Activated B cell treated with CpG ODN at 0.5 μM for 24 hours (primary cell): Measurements from ENCODE around the gene CCDC159. TPM values are rescaled to one million over a fixed set of nuclear protein-coding genes. Genes with fewer than 3 reads are reported as not detected.

Experiments used
- ATAC-seq: fragments of 200-7000 bp; cut with Tn5 transposase; one replicate; pipeline ENCODE4 v1.10.0; 2021; ENCODE audit warnings: low read depth, mild to moderate bottlenecking, moderate library complexity
- CTCF ChIA-PET: fragments of 350-600 bp; sonication (Branson Sonifier 250); formaldehyde crosslinking; loops from one replicate; lab custom pipeline; 2021; ENCODE audit warnings: antibody characterized with exemption; lab: Charles Lee
- POLR2A ChIA-PET: fragments of 350-600 bp; sonication (Branson Sonifier 250); formaldehyde crosslinking; loops from one replicate; lab custom pipeline; 2021; ENCODE audit warnings: antibody characterized with exemption; lab: Charles Lee
- DNase-seq: peaks from one replicate; pipeline ENCODE4 v3.0.0; 2022
- H3K27ac Mint-ChIP-seq: one replicate; pipeline ENCODE4 v1.8.0; 2020; ENCODE audit warnings: mixed read lengths
- H3K27me3 Mint-ChIP-seq: one replicate; pipeline ENCODE4 v1.8.0; 2021; ENCODE audit warnings: mixed read lengths
- H3K36me3 Mint-ChIP-seq: one replicate; pipeline ENCODE4 v1.8.0; 2021; ENCODE audit warnings: low read depth, mixed read lengths
- H3K4me1 Mint-ChIP-seq: one replicate; pipeline ENCODE4 v1.8.0; 2021; ENCODE audit warnings: mixed read lengths
- H3K4me3 Mint-ChIP-seq: one replicate; pipeline ENCODE4 v1.8.0; 2020; ENCODE audit warnings: mild to moderate bottlenecking, mixed read lengths
- H3K9me3 Mint-ChIP-seq: one replicate; pipeline ENCODE4 v1.8.0; 2020; ENCODE audit warnings: mixed read lengths
- CTCF ChIP-seq: fragments of 200-600 bp; IDR thresholded peaks from one replicate; pipeline ENCODE4 v1.8.0; 2022; ENCODE audit warnings: antibody characterized with exemption, mild to moderate bottlenecking
- intact Hi-C: fragments of 100-400 bp; cut with micrococcal nuclease; formaldehyde crosslinking; loops from one replicate; pipeline ENCODE4 v1.15.1; 2024
- total RNA-seq: library from RNA; stranded (reverse); gene quantifications from 2 replicates; pipeline ENCODE4 v1.2.3, GENCODE V29; 2022

Gene CCDC159
- total RNA-seq, 1 donor from 2014 or later: 32.1 TPM

- Mint-ChIP-seq H3K27me3 (no peaks in the 10 kb centered on the region), H3K27ac (no peak overlapping the region), H3K4me1 (no peaks in the 10 kb centered on the region), H3K9me3 (no peaks in the 10 kb centered on the region), H3K36me3 (peaks cover 22% of the 10 kb centered on the region), H3K4me3 (no peak overlapping the region)
- POLR2A ChIA-PET: interaction anchor here (0.7 to 0.8 kb wide), 2 partner anchors 17 to 1810 kb away, joined by 3 to 5 read pairs; no protein-coding TSS in a partner anchor
- DNase-seq (no peak), ATAC-seq (no peak)
- CTCF ChIA-PET: no interaction called here
- TF ChIP-seq CTCF: no peak
- intact Hi-C loops: no loop called here
These were observed 17.6 kb downstream of the CCDC159 start for GRCh38 chr19:11363881-11364280.

- H3K4me3 Mint-ChIP-seq: no peak overlapping the region
- ATAC-seq (no peak), DNase-seq (no peak)
- no peak for TF ChIP-seq CTCF
- intact Hi-C loops: no loop called here
- ChIA-PET CTCF (no interaction called here), POLR2A (no interaction called here)
- H3K27me3 Mint-ChIP-seq: no peaks in the 10 kb centered on the region
- H3K9me3 Mint-ChIP-seq: no peaks in the 10 kb centered on the region
- peaks cover 27% of the 10 kb centered on the region for H3K36me3 Mint-ChIP-seq
- H3K4me1 Mint-ChIP-seq: peaks cover 2% of the 10 kb centered on the region
- H3K27ac Mint-ChIP-seq: no peak overlapping the region
These were observed 18.1 kb downstream of the CCDC159 start for GRCh38 chr19:11364296-11364904.

GRCh38 chr19:11364935-11365334, 18.6 kb downstream of the CCDC159 start:
- Mint-ChIP-seq H3K36me3 (peaks cover 30% of the 10 kb centered on the region), H3K9me3 (no peaks in the 10 kb centered on the region), H3K4me1 (peaks cover 2% of the 10 kb centered on the region), H3K27ac (no peak overlapping the region), H3K27me3 (no peaks in the 10 kb centered on the region), H3K4me3 (no peak overlapping the region)
- POLR2A ChIA-PET: no interaction called here
- DNase-seq: no peak
- no peak for ATAC-seq
- intact Hi-C loops: no loop called here
- no peak for TF ChIP-seq CTCF
- CTCF ChIA-PET: no interaction called here

- Mint-ChIP-seq H3K36me3 (peaks cover 31% of the 10 kb centered on the region), H3K4me3 (no peak overlapping the region), H3K27me3 (no peaks in the 10 kb centered on the region), H3K4me1 (peaks cover 2% of the 10 kb centered on the region), H3K9me3 (no peaks in the 10 kb centered on the region), H3K27ac (no peak overlapping the region)
- ATAC-seq: no peak
- CTCF ChIA-PET: no interaction called here
- no peak for TF ChIP-seq CTCF
- intact Hi-C loops: no loop called here
- POLR2A ChIA-PET: interaction anchor here (0.7 kb wide), 1 partner anchor 16 kb away, joined by 5 read pairs; no protein-coding TSS in a partner anchor
- DNase-seq: no peak
These were observed 19.3 kb downstream of the CCDC159 start for GRCh38 chr19:11365557-11366117.

GRCh38 chr19:11367528-11367927, 21.2 kb downstream of the CCDC159 start:
- ATAC-seq (no peak), DNase-seq (no peak)
- no peak overlapping the region for H3K4me3 Mint-ChIP-seq
- intact Hi-C loops: no loop called here
- peaks cover 2% of the 10 kb centered on the region for H3K4me1 Mint-ChIP-seq
- H3K27ac Mint-ChIP-seq: no peak overlapping the region
- ChIA-PET CTCF (interaction anchor here (2.6 kb wide), 1 partner anchor 14 kb away, joined by 7 read pairs; no protein-coding TSS in a partner anchor), POLR2A (no interaction called here)
- peaks cover 38% of the 10 kb centered on the region for H3K36me3 Mint-ChIP-seq
- TF ChIP-seq CTCF: no peak
- H3K27me3 Mint-ChIP-seq: no peaks in the 10 kb centered on the region
- no peaks in the 10 kb centered on the region for H3K9me3 Mint-ChIP-seq
